HepG2 (cell line): Measurements from ENCODE around the gene XPO1. TPM values are rescaled to one million over a fixed set of nuclear protein-coding genes. Genes with fewer than 3 reads are reported as not detected.
A peak's percentile ranks its signal among the peaks of the same experiment; 100 is the strongest.

Experiments used
- FLYWCH1 ChIP-seq: sonication (generic); formaldehyde crosslinking; IDR thresholded peaks from 2 replicates; pipeline ENCODE4 v1.8.1; 2023; ENCODE audit warnings: mild to moderate bottlenecking, missing genetic modification reagents
- FOXJ3 ChIP-seq: sonication (generic); formaldehyde crosslinking; IDR thresholded peaks from 2 replicates; pipeline ENCODE4 v1.4.0; 2020; ENCODE audit warnings: missing genetic modification reagents, mild to moderate bottlenecking, borderline replicate concordance
- HOMEZ ChIP-seq: IDR thresholded peaks from 2 replicates; pipeline ENCODE4 v1.6.1; 2016; ENCODE audit warnings: low read depth
- MXI1 ChIP-seq: IDR thresholded peaks from 3 replicates; pipeline ENCODE4 v1.6.1; 2012; ENCODE audit warnings: low read depth, low read length, inconsistent platforms, borderline replicate concordance
- NCOA5 ChIP-seq: sonication (generic); formaldehyde crosslinking; IDR thresholded peaks from 2 replicates; pipeline ENCODE4 v1.4.0; 2020; ENCODE audit warnings: missing genetic modification reagents
- RAD51 ChIP-seq: fragments of 450-650 bp; IDR thresholded peaks from 2 replicates; pipeline ENCODE4 v1.6.1; 2016; ENCODE audit warnings: borderline replicate concordance
- RXRB ChIP-seq: IDR thresholded peaks from 2 replicates; pipeline ENCODE4 v1.6.1; 2016; ENCODE audit warnings: borderline replicate concordance, missing genetic modification reagents, missing compliant biosample characterization
- ZIK1 ChIP-seq: sonication (generic); formaldehyde crosslinking; IDR thresholded peaks from 2 replicates; pipeline ENCODE4 v1.5.0; 2020; ENCODE audit warnings: mild to moderate bottlenecking, low read depth, missing genetic modification reagents, borderline replicate concordance
- ZNF484 ChIP-seq: sonication (generic); formaldehyde crosslinking; IDR thresholded peaks from 2 replicates; pipeline ENCODE4 v1.5.1; 2020; ENCODE audit warnings: mild to moderate bottlenecking, low read depth, missing genetic modification reagents, borderline replicate concordance
- ZNF609 ChIP-seq: sonication (generic); formaldehyde crosslinking; IDR thresholded peaks from 2 replicates; pipeline ENCODE4 v1.4.0; 2020; ENCODE audit warnings: mild to moderate bottlenecking, missing genetic modification reagents, borderline replicate concordance
- ZNF646 ChIP-seq: sonication (generic); formaldehyde crosslinking; IDR thresholded peaks from 2 replicates; pipeline ENCODE4 v1.9.0; 2021; ENCODE audit warnings: mild to moderate bottlenecking, missing genetic modification reagents
- polyA plus RNA-seq, 8 experiments: library from polyadenylated mRNA; depleted of rRNA in 3 of 8; stranded (reverse) in 7 of 8; unstranded in 1 of 8; fragments of >200 nt; fragmentation: Illumina TruSeq in 4 of 8; extraction: Trizol in 4 of 8; gene quantifications; 2 replicates each; pipeline versions ENCODE4 v1.2.1 to v1.2.3, GENCODE V29; 2011 to 2016; ENCODE audit warnings: low read depth in 4 of 8, missing spikeins in 1 of 8, mixed read lengths in 1 of 8; ENCODE audit not compliant: insufficient read depth in 1 of 8
- total RNA-seq, 5 experiments: library from RNA; depleted of rRNA; stranded (reverse); fragments of >200 nt; fragmentation: Illumina TruSeq; extraction: Trizol; gene quantifications; 2 replicates each; pipeline ENCODE4 v1.2.3, GENCODE V29; 2016; ENCODE audit warnings: low read depth in 1 of 5
- TF ChIP-seq, protein P1 (sequence below): IDR thresholded peaks from 2 replicates; pipeline ENCODE4 v1.6.1; 2016

XPO1 gene
- total and polyA plus RNA-seq, 2 of the 13 experiments (the other 11 are each of a cell fraction or from before 2014, with no cell fraction given): 67.4 to 212 TPM

GRCh38 chr2:61538200-61538919 is at the start of gene XPO1 (continued):
- no peak; the same call in 1 of the 2 replicates for TF ChIP-seq ZNF609 (CRISPR knock-in tag)
- no peak for TF ChIP-seq NCOA5 (CRISPR knock-in tag)
- TF ChIP-seq MXI1: peak; percentile 59; the same call in 2 of the 3 replicates
- TF ChIP-seq ZNF646 (CRISPR knock-in tag): no peak; the same call in 1 of the 2 replicates
- TF ChIP-seq RAD51: no peak
- peak; percentile 43; the same call in 1 of the 2 replicates for TF ChIP-seq RXRB (CRISPR knock-in tag)
- TF ChIP-seq, protein P1, sequence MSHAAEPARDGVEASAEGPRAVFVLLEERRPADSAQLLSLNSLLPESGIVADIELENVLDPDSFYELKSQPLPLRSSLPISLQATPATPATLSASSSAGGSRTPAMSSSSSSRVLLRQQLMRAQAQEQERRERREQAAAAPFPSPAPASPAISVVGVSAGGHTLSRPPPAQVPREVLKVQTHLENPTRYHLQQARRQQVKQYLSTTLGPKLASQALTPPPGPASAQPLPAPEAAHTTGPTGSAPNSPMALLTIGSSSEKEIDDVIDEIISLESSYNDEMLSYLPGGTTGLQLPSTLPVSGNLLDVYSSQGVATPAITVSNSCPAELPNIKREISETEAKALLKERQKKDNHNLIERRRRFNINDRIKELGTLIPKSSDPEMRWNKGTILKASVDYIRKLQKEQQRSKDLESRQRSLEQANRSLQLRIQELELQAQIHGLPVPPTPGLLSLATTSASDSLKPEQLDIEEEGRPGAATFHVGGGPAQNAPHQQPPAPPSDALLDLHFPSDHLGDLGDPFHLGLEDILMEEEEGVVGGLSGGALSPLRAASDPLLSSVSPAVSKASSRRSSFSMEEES: peak; percentile 76
- peak; percentile 97 for TF ChIP-seq HOMEZ (CRISPR knock-in tag)
- TF ChIP-seq FOXJ3 (CRISPR knock-in tag): no peak
- no peak; the same call in 1 of the 2 replicates for TF ChIP-seq FLYWCH1 (CRISPR knock-in tag)
- TF ChIP-seq ZNF484 (CRISPR knock-in tag): no peak
- TF ChIP-seq ZIK1: no peak; the same call in 1 of the 2 replicates
